T-helper 17 cell (primary cell): ENCODE results near the gene RASGRF2. TPM values are rescaled to one million over a fixed set of nuclear protein-coding genes. Genes with fewer than 3 reads are reported as not detected.
A peak's percentile ranks its signal among the peaks of the same experiment; 100 is the strongest.

ENCODE experiments used
- ATAC-seq: fragments of 150-1000 bp; cut with Tn5 transposase; 2 replicates; pipeline ENCODE4 v1.10.0; 2021; ENCODE audit warnings: mild to moderate bottlenecking, moderate library complexity
- DNase-seq, 3 donors: peaks; one replicate each; pipeline versions ENCODE4 v3.0.0 to v3.0.0-alpha.2; 2020 to 2021
- H3K9me3 ChIP-seq: one replicate; pipeline ENCODE4 v1.7.0; 2013; ENCODE audit warnings: low read length, mild to moderate bottlenecking; ENCODE audit not compliant: control insufficient read depth, poor library complexity, severe bottlenecking
- H3K27ac Mint-ChIP-seq: one replicate; pipeline ENCODE4 v1.8.0; 2022; ENCODE audit warnings: mild to moderate bottlenecking, moderate library complexity, mixed read lengths
- H3K27me3 Mint-ChIP-seq: one replicate; pipeline ENCODE4 v1.8.0; 2022; ENCODE audit warnings: mixed read lengths
- H3K36me3 Mint-ChIP-seq: one replicate; pipeline ENCODE4 v1.8.0; 2022; ENCODE audit warnings: low read depth, mixed read lengths
- H3K4me1 Mint-ChIP-seq: one replicate; pipeline ENCODE4 v1.8.0; 2022; ENCODE audit warnings: mild to moderate bottlenecking, mixed read lengths
- H3K4me3 Mint-ChIP-seq: one replicate; pipeline ENCODE4 v1.8.0; 2022; ENCODE audit warnings: mild to moderate bottlenecking, moderate library complexity, mixed read lengths
- total RNA-seq, 4 donors: library from RNA in 2 of 4; stranded (reverse) in 2 of 4; gene quantifications; one replicate each; pipeline ENCODE4 v1.2.3 and lab custom pipeline; 2022 to 2026

The RASGRF2 gene
- total RNA-seq, 2 donors from 2014 or later = 21.3 to 32.3 TPM

DNA sequence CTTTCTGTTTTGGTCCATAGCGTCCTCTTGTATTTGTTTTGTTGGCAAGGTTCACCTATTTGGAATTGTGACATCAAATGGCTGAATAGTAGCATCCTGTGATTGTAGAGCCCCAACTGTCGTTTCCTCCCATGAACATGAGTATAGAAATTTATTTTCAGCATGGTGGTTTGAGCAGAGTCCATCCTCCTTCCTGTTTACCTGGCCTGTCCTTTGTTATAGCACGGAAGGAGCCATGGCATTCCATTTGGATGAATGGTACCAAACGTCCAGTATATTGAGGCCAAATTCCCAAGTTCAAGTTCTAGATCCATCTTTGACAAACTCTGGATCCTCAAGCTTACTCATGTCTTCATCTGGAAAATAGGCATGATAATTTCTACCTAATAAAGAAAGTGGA is 16.8 kb downstream of the RASGRF2 start:
- H3K4me1 Mint-ChIP-seq = peaks cover 37% of the 10 kb centered on the region
- no peak overlapping the region for H3K4me3 Mint-ChIP-seq
- ATAC-seq = no peak

DNA sequence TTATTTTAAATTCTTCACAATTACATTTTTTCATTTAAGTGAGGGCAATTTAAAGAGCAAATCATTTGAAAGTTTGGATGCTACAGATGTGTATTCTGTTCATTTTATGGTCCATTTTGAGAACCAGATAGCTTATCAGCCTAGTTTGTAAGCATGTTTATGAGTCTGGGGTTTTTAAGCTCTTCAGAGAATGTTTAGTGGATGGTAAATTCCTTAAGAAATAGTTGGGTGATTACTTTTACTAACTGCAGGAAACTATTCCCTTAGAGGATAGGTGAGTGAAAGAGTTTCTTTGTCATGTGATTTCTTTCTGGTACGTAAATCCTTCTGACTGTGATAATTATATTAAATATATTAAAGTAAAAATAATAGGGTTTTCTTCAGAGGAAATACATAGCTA is 17.6 kb downstream of the RASGRF2 start:
- Mint-ChIP-seq H3K36me3 (no peaks in the 10 kb centered on the region), H3K27ac (no peak overlapping the region), H3K4me1 (peaks cover 36% of the 10 kb centered on the region), H3K4me3 (no peak overlapping the region), H3K27me3 (no peaks in the 10 kb centered on the region)
- H3K9me3 ChIP-seq = no peaks in the 10 kb centered on the region
- no peak for DNase-seq
- no peak for ATAC-seq

More for the DNA sequence above, 16.8 kb downstream of the RASGRF2 start:
- no peaks in the 10 kb centered on the region for H3K9me3 ChIP-seq
- DNase-seq = no peak
- no peaks in the 10 kb centered on the region for H3K27me3 Mint-ChIP-seq
- H3K36me3 Mint-ChIP-seq = no peaks in the 10 kb centered on the region
- peak overlapping the region; percentile 1 for H3K27ac Mint-ChIP-seq

DNA sequence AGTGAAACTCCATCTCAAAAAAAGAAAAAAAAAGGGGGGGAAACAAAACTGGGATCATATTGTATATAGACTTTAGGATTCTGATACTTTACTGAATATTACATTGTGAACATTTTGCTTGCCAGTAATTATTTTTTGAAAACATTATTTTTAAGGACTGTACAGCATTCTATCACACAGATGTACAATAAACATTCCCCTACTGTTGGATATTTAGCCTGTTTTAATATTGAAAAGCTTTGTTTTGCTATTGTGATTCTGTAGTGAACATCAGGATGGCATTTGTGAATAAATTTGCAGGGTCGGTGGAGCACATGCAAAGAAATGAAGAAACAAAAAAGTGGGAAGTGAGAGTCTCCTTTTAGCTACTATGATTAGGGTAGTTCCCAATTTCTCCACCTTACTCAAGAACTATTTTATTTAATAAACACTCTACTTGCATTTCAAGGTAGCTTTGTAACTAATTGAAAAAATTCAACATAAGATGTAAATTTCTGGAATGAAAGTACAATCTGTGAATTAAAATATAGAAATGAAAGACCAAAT is 18.7 kb downstream of the RASGRF2 start:
- H3K9me3 ChIP-seq = no peaks in the 10 kb centered on the region
- ATAC-seq = no peak
- no peak for DNase-seq
- Mint-ChIP-seq H3K27ac (peak overlapping the region; percentile 41), H3K4me1 (peaks cover 33% of the 10 kb centered on the region), H3K4me3 (no peak overlapping the region), H3K36me3 (peaks cover 3% of the 10 kb centered on the region), H3K27me3 (no peaks in the 10 kb centered on the region)

DNA sequence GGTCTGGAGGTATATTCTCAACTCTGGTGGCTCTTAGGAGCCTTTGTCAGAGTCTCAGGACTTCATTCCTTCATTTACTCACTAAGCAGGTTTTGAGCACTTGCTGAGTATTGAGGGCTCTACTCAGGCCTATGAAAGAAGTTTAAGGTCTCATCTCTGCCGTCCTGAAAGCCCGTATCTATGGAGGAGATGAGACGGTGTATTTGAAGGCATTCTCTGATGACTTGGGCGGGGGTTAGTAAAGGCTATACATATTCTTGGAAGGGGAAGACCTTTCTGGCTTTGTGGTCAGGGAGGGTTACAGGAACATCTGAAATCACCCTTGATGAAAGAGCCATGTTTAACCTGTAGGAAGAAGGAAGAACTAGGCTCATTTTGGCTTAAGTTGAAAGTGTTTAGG is 21.9 kb downstream of the RASGRF2 start:
- Mint-ChIP-seq H3K27ac (peak overlapping the region; percentile 0), H3K36me3 (peaks cover 3% of the 10 kb centered on the region), H3K27me3 (no peaks in the 10 kb centered on the region), H3K4me3 (no peak overlapping the region), H3K4me1 (peaks cover 38% of the 10 kb centered on the region)
- ATAC-seq (no peak), DNase-seq (no peak)
- H3K9me3 ChIP-seq = no peaks in the 10 kb centered on the region

DNA sequence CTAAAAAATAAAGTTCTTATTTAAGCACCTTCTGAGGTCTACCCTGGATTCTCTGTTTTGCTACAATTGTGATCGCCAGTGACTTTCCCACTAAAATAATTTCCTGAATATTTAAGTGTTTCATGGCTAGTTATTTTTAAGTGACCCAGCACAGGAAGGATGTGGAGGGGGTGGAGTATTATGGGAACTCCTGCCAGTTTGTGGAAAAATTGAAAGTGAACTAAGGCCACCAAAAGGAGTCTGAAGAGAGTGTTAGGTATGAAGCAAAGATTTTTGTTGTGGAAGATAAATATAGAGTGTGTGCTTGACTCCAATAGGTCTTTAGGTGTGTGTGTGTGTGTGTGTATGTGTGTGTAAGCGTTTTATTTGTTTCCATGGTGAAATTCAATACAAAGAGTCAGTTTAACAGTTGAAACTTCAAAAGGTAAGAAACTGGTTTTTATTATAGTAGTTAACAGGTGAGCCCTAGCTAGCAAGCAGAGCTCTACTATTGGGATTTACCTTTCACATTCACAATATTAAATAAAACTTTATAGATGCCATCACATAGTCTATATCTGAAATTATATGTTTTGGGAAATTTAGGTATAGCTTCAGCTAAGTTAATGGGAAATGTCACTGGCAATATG is 25.6 kb downstream of the RASGRF2 start:
- ATAC-seq (peak; percentile 46), DNase-seq (no peak)
- Mint-ChIP-seq H3K4me3 (peak overlapping the region; percentile 55), H3K27me3 (no peaks in the 10 kb centered on the region), H3K27ac (peak overlapping the region; percentile 83), H3K4me1 (peaks cover 51% of the 10 kb centered on the region), H3K36me3 (peaks cover 3% of the 10 kb centered on the region)
- H3K9me3 ChIP-seq = no peaks in the 10 kb centered on the region

DNA sequence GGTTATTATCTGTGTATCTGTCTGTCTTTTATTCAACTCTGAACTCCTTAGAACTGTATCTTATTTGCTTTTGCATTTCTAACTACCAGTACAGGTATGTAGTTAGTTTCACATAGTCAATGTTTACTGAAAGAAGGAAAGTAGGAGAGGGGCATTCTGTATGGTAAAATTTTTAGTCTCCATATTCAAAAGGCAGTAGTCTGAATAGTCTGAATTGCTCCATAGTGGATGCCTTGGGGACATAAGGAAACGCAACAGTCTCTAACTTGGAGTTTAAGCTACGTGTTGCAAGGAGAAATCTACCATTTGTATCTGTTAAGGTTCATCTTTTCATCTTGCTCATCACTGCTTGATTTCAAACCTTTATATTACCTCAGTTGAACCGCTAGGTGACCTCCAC is 26.2 kb downstream of the RASGRF2 start:
- Mint-ChIP-seq H3K4me1 (peaks cover 47% of the 10 kb centered on the region), H3K27me3 (no peaks in the 10 kb centered on the region), H3K4me3 (no peak overlapping the region), H3K36me3 (peaks cover 3% of the 10 kb centered on the region), H3K27ac (peak overlapping the region; percentile 83)
- ATAC-seq = no peak
- no peak for DNase-seq
- no peaks in the 10 kb centered on the region for H3K9me3 ChIP-seq

DNA sequence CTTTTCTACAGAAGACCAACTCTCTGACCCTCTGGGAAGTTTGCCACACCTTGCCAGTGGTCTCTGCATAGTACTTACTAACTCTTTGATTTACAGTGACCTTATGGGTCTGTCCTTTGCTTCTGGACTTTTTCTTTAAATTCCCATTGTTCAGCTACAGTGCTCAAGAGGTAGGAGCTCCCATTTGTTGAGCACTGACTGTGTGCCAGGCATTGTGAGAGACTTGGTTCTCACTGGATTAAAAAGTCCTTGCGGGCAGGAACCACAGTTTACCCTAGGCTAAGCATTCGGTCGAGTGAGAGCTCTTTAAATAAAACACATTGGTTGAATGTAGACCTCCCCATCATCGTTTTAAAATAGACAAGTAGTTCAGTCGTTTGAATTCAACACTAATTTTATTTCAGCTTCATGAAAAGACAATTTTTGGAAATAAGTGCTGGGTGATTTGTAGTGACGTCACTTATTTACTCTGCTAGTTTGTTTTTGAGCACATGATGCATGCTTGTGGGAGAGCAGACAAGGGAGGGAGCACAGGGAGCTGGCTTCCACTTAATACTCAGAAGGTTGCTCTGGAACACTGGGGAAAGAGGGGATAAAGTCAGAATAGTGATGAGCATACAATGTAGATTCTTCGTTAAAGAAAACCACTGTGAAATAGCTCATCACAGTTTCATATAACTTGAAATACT is 27.1 kb downstream of the RASGRF2 start:
- Mint-ChIP-seq H3K4me1 (peaks cover 49% of the 10 kb centered on the region), H3K27ac (peak overlapping the region; percentile 83), H3K27me3 (no peaks in the 10 kb centered on the region), H3K4me3 (no peak overlapping the region), H3K36me3 (peaks cover 3% of the 10 kb centered on the region)
- ATAC-seq = no peak
- no peaks in the 10 kb centered on the region for H3K9me3 ChIP-seq
- no peak for DNase-seq

DNA sequence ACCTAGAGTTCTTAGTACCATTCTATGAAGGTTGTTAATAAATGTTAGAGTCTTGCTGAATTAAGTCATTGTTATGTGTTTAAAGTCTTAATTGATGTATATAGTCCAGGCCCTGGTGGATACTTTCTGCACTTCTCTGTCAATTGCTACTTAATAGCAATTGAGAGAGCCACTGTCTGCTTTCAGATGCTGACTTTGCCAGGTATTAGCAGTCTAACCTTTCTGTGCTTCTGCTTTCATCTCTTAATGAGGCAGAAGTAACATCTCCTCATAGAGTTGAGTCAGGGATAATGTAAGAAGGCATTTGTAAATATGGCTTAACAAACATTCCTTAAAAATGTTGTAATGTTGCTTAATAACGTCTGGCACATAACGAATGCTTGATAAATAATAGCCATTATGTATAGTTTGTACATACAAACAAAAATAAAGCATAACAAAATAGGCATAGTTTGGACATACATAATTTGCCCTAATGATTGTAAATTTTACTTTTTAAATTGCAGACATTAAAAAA is 28.3 kb downstream of the RASGRF2 start:
- H3K4me3 Mint-ChIP-seq = no peak overlapping the region
- no peaks in the 10 kb centered on the region for H3K27me3 Mint-ChIP-seq
- H3K36me3 Mint-ChIP-seq = no peaks in the 10 kb centered on the region
- no peaks in the 10 kb centered on the region for H3K9me3 ChIP-seq
- peak overlapping the region; percentile 83 for H3K27ac Mint-ChIP-seq
- H3K4me1 Mint-ChIP-seq = peaks cover 48% of the 10 kb centered on the region
- DNase-seq = no peak
- ATAC-seq = no peak

DNA sequence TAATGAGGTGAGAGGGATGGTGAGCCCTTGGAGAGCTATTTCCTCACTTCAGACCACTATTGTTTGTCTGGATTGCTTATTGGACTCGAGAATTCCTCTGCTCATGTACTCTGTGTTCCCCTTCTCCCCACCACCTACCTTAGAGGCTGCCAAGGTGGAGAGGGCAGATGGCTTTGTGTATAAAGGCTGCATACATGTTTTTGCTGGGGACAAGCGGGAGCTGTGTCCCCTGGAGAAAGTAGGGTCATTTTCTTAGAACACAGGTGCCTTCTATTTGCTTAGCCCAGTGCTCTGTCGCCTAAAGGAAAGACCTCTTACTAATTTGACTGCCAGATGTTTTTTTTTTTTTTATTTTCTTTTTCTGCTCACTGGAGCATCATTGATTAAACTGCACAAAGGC is 29.7 kb downstream of the RASGRF2 start:
- H3K27ac Mint-ChIP-seq = peak overlapping the region; percentile 73
- H3K4me1 Mint-ChIP-seq = peaks cover 48% of the 10 kb centered on the region
- no peaks in the 10 kb centered on the region for H3K36me3 Mint-ChIP-seq
- no peak overlapping the region for H3K4me3 Mint-ChIP-seq
- no peaks in the 10 kb centered on the region for H3K9me3 ChIP-seq
- no peaks in the 10 kb centered on the region for H3K27me3 Mint-ChIP-seq
- ATAC-seq (no peak), DNase-seq (no peak)

DNA sequence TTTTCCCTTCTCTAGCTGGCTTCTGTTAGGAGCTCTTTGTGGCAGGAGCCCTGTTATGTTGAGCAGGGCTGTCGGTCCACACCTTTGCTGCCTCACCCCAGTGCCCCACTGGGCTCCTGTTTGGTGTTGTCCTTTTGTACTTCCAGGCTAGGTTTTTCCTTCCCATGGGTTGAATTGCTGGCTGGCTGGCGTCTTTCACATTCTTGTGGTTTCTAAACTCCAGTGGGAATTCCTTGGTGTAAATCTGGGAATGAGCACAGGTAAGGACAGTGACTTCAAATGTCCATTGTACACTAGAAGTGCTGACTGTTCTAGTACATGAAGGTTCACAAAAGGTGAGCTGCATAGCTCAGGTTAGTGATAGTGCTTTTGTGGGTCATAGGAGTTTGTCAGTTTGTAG is 30.4 kb downstream of the RASGRF2 start:
- DNase-seq (no peak), ATAC-seq (no peak)
- Mint-ChIP-seq H3K27ac (peak overlapping the region; percentile 73), H3K36me3 (no peaks in the 10 kb centered on the region), H3K4me1 (peaks cover 46% of the 10 kb centered on the region), H3K27me3 (no peaks in the 10 kb centered on the region), H3K4me3 (no peak overlapping the region)
- H3K9me3 ChIP-seq = no peaks in the 10 kb centered on the region

DNA sequence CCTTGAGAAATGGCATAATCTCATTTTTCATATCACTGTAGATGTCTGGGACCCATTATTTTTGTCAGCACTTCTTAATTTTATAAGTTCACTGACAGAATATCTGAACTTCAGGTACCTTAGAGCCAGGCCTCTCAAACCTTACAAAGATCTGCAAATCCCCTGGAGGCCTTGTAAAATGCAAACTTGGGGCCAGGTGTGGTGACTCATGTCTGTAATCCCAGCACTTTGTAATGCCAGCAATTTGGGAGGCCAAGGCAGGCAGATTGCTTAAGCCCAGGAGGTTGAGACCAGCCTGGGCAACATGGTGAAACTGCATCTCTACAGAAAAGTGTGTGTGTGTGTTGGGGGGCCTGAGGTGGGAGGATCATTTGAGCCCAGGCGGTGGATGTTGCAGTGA is 30.8 kb downstream of the RASGRF2 start:
- DNase-seq = no peak
- ATAC-seq = no peak
- peak overlapping the region; percentile 73 for H3K27ac Mint-ChIP-seq
- H3K4me1 Mint-ChIP-seq = peaks cover 44% of the 10 kb centered on the region
- H3K36me3 Mint-ChIP-seq = no peaks in the 10 kb centered on the region
- H3K4me3 Mint-ChIP-seq = no peak overlapping the region
- no peaks in the 10 kb centered on the region for H3K27me3 Mint-ChIP-seq
- no peaks in the 10 kb centered on the region for H3K9me3 ChIP-seq

DNA sequence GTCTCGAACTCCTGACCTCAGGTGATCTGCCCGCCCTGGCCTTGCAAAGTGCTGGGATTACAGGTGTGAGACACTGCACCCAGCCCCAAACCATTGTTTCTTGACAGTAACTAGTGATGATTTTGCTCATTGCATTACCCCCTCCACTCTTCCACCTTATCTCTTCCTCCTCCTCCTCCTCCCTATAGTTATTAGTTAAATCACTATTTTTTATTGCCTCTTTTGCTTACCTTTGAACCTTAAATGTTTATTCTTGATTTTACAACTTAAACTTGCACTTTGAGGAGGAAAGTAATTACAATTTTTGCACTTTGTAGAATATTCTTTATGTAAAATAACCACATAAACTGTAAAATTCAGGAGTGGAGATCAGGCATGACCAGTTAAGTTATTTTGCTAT is 35.7 kb downstream of the RASGRF2 start:
- DNase-seq (no peak), ATAC-seq (no peak)
- H3K9me3 ChIP-seq = no peaks in the 10 kb centered on the region
- Mint-ChIP-seq H3K4me1 (peaks cover 37% of the 10 kb centered on the region), H3K27me3 (no peaks in the 10 kb centered on the region), H3K36me3 (no peaks in the 10 kb centered on the region), H3K4me3 (no peak overlapping the region), H3K27ac (peak overlapping the region; percentile 49)

DNA sequence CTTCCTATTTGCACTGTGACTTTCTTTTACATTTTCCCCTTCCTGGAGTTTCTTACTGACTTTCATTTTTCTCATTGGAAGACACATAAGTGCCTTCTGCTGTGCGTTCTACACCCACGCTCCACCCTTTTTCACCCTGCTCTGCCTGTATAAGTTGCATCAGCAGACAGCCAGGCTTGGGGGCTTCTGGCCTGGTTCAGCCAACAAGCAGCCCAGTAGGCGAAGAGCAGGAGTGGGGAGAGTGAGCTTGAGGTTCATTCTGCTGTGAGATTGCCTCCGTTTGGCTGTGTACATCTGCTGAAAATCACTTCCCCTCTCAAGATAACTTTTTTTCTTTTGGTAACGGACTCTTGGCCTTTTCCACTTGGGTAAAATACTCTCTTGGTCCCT is 38.4 kb downstream of the RASGRF2 start:
- Mint-ChIP-seq H3K4me3 (peak overlapping the region; percentile 72), H3K27me3 (no peaks in the 10 kb centered on the region), H3K36me3 (no peaks in the 10 kb centered on the region), H3K4me1 (peaks cover 34% of the 10 kb centered on the region), H3K27ac (peak overlapping the region; percentile 1)
- DNase-seq (no peak), ATAC-seq (no peak)
- H3K9me3 ChIP-seq = no peaks in the 10 kb centered on the region
